HepG2 (cell line): Measurements from ENCODE around the gene JPH4. TPM values are rescaled to one million over a fixed set of nuclear protein-coding genes. Genes with fewer than 3 reads are reported as not detected.
A peak's percentile ranks its signal among the peaks of the same experiment; 100 is the strongest.

Experiments
- ETS1 ChIP-seq: sonication (generic); formaldehyde crosslinking; IDR thresholded peaks from 2 replicates; pipeline ENCODE4 v1.4.0; 2020; ENCODE audit warnings: missing genetic modification reagents
- FLYWCH1 ChIP-seq: sonication (generic); formaldehyde crosslinking; IDR thresholded peaks from 2 replicates; pipeline ENCODE4 v1.8.1; 2023; ENCODE audit warnings: mild to moderate bottlenecking, missing genetic modification reagents
- FOXM1 ChIP-seq: sonication (generic); formaldehyde crosslinking; IDR thresholded peaks from 2 replicates; pipeline ENCODE4 v1.5.0; 2020; ENCODE audit warnings: missing genetic modification reagents
- GPBP1L1 ChIP-seq: sonication (generic); formaldehyde crosslinking; IDR thresholded peaks from 2 replicates; pipeline ENCODE4 v1.5.0; 2020; ENCODE audit warnings: mild to moderate bottlenecking, missing genetic modification reagents
- HMGA1 ChIP-seq: sonication (generic); formaldehyde crosslinking; conservative IDR thresholded peaks from 2 replicates; pipeline ENCODE4 v1.4.0; 2020; ENCODE audit warnings: missing genetic modification reagents
- HNF1A ChIP-seq, 2 experiments: sonication (generic) in 1 of 2; formaldehyde crosslinking in 1 of 2; IDR thresholded peaks; 2 replicates each; pipeline versions ENCODE4 v1.4.0 to v1.6.1; 2016 to 2020; ENCODE audit warnings: borderline replicate concordance in 1 of 2, low read depth in 1 of 2, mild to moderate bottlenecking in 1 of 2, missing genetic modification reagents in 1 of 2
- ISL2 ChIP-seq: sonication (generic); formaldehyde crosslinking; IDR thresholded peaks from 2 replicates; pipeline ENCODE4 v1.5.0; 2020; ENCODE audit warnings: missing genetic modification reagents
- LBX2 ChIP-seq: sonication (generic); formaldehyde crosslinking; IDR thresholded peaks from 2 replicates; pipeline ENCODE4 v1.5.0; 2020; ENCODE audit warnings: missing genetic modification reagents, mild to moderate bottlenecking, borderline replicate concordance
- PATZ1 ChIP-seq: sonication (generic); formaldehyde crosslinking; IDR thresholded peaks from 2 replicates; pipeline ENCODE4 v1.4.0; 2020; ENCODE audit warnings: missing genetic modification reagents
- REPIN1 ChIP-seq: sonication (generic); formaldehyde crosslinking; IDR thresholded peaks from 2 replicates; pipeline ENCODE4 v1.8.0; 2022; ENCODE audit warnings: missing genetic modification reagents, low read depth, mild to moderate bottlenecking, borderline replicate concordance
- SRSF1 ChIP-seq: fragments of 200-400 bp; formaldehyde crosslinking; optimal IDR thresholded peaks from 2 replicates; pipeline ENCODE3; 2017; ENCODE audit warnings: mild to moderate bottlenecking, low read depth, low read length, moderate library complexity
- STAT6 ChIP-seq: sonication (generic); formaldehyde crosslinking; IDR thresholded peaks from 2 replicates; pipeline ENCODE4 v1.4.0; 2020; ENCODE audit warnings: missing genetic modification reagents, mild to moderate bottlenecking, borderline replicate concordance
- ZFP37 ChIP-seq: sonication (generic); formaldehyde crosslinking; IDR thresholded peaks from 2 replicates; pipeline ENCODE4 v1.4.0; 2020; ENCODE audit warnings: missing genetic modification reagents, borderline replicate concordance
- ZFP41 ChIP-seq: sonication (generic); formaldehyde crosslinking; IDR thresholded peaks from 2 replicates; pipeline ENCODE4 v1.4.0; 2020; ENCODE audit warnings: mild to moderate bottlenecking, missing genetic modification reagents, borderline replicate concordance
- ZNF557 ChIP-seq: sonication (generic); formaldehyde crosslinking; IDR thresholded peaks from 2 replicates; pipeline ENCODE4 v1.4.0; 2020; ENCODE audit warnings: missing genetic modification reagents
- ZNF672 ChIP-seq: sonication (generic); formaldehyde crosslinking; IDR thresholded peaks from 2 replicates; pipeline ENCODE4 v1.8.1; 2022; ENCODE audit warnings: missing genetic modification reagents
- polyA plus RNA-seq, 8 experiments: library from polyadenylated mRNA; depleted of rRNA in 3 of 8; stranded (reverse) in 7 of 8; unstranded in 1 of 8; fragments of >200 nt; fragmentation: Illumina TruSeq in 4 of 8; extraction: Trizol in 4 of 8; gene quantifications; 2 replicates each; pipeline versions ENCODE4 v1.2.1 to v1.2.3, GENCODE V29; 2011 to 2016; ENCODE audit warnings: low read depth in 4 of 8, missing spikeins in 1 of 8, mixed read lengths in 1 of 8; ENCODE audit not compliant: insufficient read depth in 1 of 8
- total RNA-seq, 5 experiments: library from RNA; depleted of rRNA; stranded (reverse); fragments of >200 nt; fragmentation: Illumina TruSeq; extraction: Trizol; gene quantifications; 2 replicates each; pipeline ENCODE4 v1.2.3, GENCODE V29; 2016; ENCODE audit warnings: low read depth in 1 of 5

The JPH4 gene
- total and polyA plus RNA-seq, 2 of the 13 experiments (the other 11 are each of a cell fraction or from before 2014, with no cell fraction given) = 0.08 to 0.22 TPM

- TF ChIP-seq ETS1 (CRISPR knock-in tag) = peak; percentile 77; the same call in 1 of the 2 replicates
- TF ChIP-seq HNF1A (IDR thresholded peaks at IDR 0.05; ENCODE audit: low read depth) = peak; percentile 77
- TF ChIP-seq HNF1A (CRISPR knock-in tag; IDR thresholded peaks at IDR 0.05; ENCODE audit: borderline replicate concordance) = peak; percentile 96
- TF ChIP-seq GPBP1L1 (CRISPR knock-in tag) = no peak
- peak; percentile 92 for TF ChIP-seq ISL2 (CRISPR knock-in tag)
- TF ChIP-seq ZNF557 = peak; percentile 90
- TF ChIP-seq HMGA1 = no peak
- no peak for TF ChIP-seq FOXM1 (CRISPR knock-in tag)
- TF ChIP-seq LBX2 (CRISPR knock-in tag) = peak; percentile 93
- peak; percentile 64; the same call in 1 of the 2 replicates for TF ChIP-seq STAT6 (CRISPR knock-in tag)
- peak; percentile 100 for TF ChIP-seq REPIN1 (CRISPR knock-in tag)
- peak; percentile 71; the same call in 1 of the 2 replicates for TF ChIP-seq ZFP41
- no peak for TF ChIP-seq FLYWCH1 (CRISPR knock-in tag)
- peak; percentile 89 for TF ChIP-seq PATZ1 (CRISPR knock-in tag)
- no peak for TF ChIP-seq ZFP37
- no peak for TF ChIP-seq ZNF672 (CRISPR knock-in tag)
- peak; percentile 78 for TF ChIP-seq SRSF1
These were observed 10.5 kb upstream of the JPH4 start (continued) for GRCh38 chr14:23588884-23589598.
